ENCODE data around the gene SPSB3. TPM values are rescaled to one million over a fixed set of nuclear protein-coding genes. Genes with fewer than 3 reads are reported as not detected.

The SPSB3 gene
- total and polyA plus RNA-seq, 2 of the 13 experiments (the other 11 are each of a cell fraction or from before 2014, with no cell fraction given): 13.2 to 21.9 TPM

DNA sequence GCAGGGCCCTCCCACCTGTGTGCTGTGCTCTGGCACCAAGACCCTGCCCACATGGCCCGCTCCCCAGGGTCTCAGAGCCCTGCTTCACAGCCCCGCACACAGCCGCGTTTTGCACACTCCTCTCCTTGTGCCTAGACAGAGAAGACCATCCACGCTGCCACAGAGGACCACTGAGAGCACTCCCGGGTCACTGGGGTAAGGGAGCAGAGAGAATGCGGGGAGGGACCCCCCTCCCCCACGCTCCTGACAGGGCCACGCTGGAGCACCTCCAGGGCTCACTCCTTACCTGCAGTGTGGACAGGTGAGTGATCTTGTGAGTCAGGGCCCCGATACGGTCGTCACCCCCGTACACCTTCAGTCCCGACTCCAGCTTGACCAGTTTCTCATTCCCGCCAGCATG, 37.2 kb upstream of the SPSB3 start:
- ChIA-PET CTCF (ENCODE audit: low intra/inter-chr PET ratio, low total read pairs) (no interaction called here), POLR2A (no interaction called here)
- H3K79me2 ChIP-seq (ENCODE audit: insufficient read depth, low read length): peaks cover 10% of the 10 kb centered on the region
- no peak for ATAC-seq
- TF ChIP-seq RXRA (CRISPR knock-in tag; IDR thresholded peaks at IDR 0.05) (no peak), ZNF589 (CRISPR knock-in tag; conservative IDR thresholded peaks at IDR 0.05) (no peak), ZNF614 (CRISPR knock-in tag; IDR thresholded peaks at IDR 0.05; ENCODE audit: borderline replicate concordance) (no peak), KDM5A (IDR thresholded peaks at IDR 0.05; ENCODE audit: borderline replicate concordance, low read length) (no peak), HDAC6 (IDR thresholded peaks at IDR 0.05; ENCODE audit: low read depth, low read length) (no peak), NONO (IDR thresholded peaks at IDR 0.05) (no peak), NONO (CRISPR knock-in tag; conservative IDR thresholded peaks at IDR 0.05) (no peak), PRMT3 (CRISPR knock-in tag; IDR thresholded peaks at IDR 0.05; ENCODE audit: borderline replicate concordance, low read depth) (no peak), TARDBP (CRISPR knock-in tag; IDR thresholded peaks at IDR 0.05) (no peak), ZNF547 (CRISPR knock-in tag; IDR thresholded peaks at IDR 0.05) (no peak), DPF2 (CRISPR knock-in tag; IDR thresholded peaks at IDR 0.05; ENCODE audit: borderline replicate concordance, low read depth) (no peak), KMT2B (CRISPR knock-in tag; IDR thresholded peaks at IDR 0.05) (no peak), TEAD3 (CRISPR knock-in tag; optimal IDR thresholded peaks at IDR 0.05; ENCODE audit: borderline replicate concordance) (no peak), LRRFIP1 (CRISPR knock-in tag; conservative IDR thresholded peaks at IDR 0.05) (no peak), ZNF256 (CRISPR knock-in tag; conservative IDR thresholded peaks at IDR 0.05) (no peak)
- TF ChIP-seq, protein P1, sequence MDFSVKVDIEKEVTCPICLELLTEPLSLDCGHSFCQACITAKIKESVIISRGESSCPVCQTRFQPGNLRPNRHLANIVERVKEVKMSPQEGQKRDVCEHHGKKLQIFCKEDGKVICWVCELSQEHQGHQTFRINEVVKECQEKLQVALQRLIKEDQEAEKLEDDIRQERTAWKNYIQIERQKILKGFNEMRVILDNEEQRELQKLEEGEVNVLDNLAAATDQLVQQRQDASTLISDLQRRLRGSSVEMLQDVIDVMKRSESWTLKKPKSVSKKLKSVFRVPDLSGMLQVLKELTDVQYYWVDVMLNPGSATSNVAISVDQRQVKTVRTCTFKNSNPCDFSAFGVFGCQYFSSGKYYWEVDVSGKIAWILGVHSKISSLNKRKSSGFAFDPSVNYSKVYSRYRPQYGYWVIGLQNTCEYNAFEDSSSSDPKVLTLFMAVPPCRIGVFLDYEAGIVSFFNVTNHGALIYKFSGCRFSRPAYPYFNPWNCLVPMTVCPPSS (IDR thresholded peaks at IDR 0.05): no peak
- TF ChIP-seq, protein P2, sequence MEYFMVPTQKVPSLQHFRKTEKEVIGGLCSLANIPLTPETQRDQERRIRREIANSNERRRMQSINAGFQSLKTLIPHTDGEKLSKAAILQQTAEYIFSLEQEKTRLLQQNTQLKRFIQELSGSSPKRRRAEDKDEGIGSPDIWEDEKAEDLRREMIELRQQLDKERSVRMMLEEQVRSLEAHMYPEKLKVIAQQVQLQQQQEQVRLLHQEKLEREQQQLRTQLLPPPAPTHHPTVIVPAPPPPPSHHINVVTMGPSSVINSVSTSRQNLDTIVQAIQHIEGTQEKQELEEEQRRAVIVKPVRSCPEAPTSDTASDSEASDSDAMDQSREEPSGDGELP (IDR thresholded peaks at IDR 0.05; ENCODE audit: borderline replicate concordance, low read depth): no peak
- no peak overlapping the region for H3K4me3 ChIP-seq (replicated peaks in 1 of 3; ENCODE audit: insufficient read depth in 1 of 3, low read depth in 2 of 3, low read length in 3 of 3)
- no peak overlapping the region for H3K4me2 ChIP-seq (ENCODE audit: low read depth, low read length)
- H3K27me3 ChIP-seq (ENCODE audit: control insufficient read depth in 1 of 2, insufficient read depth in 2 of 2, low read length in 2 of 2): no peaks in the 10 kb centered on the region
- in situ Hi-C loops (cut with HindIII; ENCODE audit: extremely low pct_ligation_motif_present, low pct_unique_long_range_greater_than_20kb): loop anchor here (5.0 kb wide), 1 partner anchor 37 kb away; the partner anchor contains the start of genes NUBP2 and SPSB3
- no peaks in the 10 kb centered on the region; the same call in 1 of the 2 replicates for H4K20me1 ChIP-seq (ENCODE audit: insufficient read depth, low read length)
- no peak for FAIRE-seq
- peaks cover 13% of the 10 kb centered on the region for H3K4me1 ChIP-seq (ENCODE audit: insufficient read depth, low read length)
- no peak overlapping the region for H3K27ac ChIP-seq (ENCODE audit: extremely low read length, insufficient read depth, low read length)
- no peak for DNase-seq (ENCODE audit: low spot score)
- H3K9ac ChIP-seq (ENCODE audit: insufficient read depth, low read depth, low read length): no peak overlapping the region
- no peak overlapping the region for H2AFZ ChIP-seq (ENCODE audit: low read length)
- BruUV-seq (replicated peaks): no TSS peak
- H3K36me3 ChIP-seq (replicated peaks in 1 of 2; ENCODE audit: control insufficient read depth in 1 of 2, insufficient read depth in 2 of 2, low read length in 2 of 2): peaks cover 16 to 46% of the 10 kb centered on the region in 2 experiments; a peak in 4 of 5 replicates
- intact Hi-C loops (cut with micrococcal nuclease; ENCODE audit: unreplicated experiment): no loop called here
- H3K9me3 ChIP-seq (ENCODE audit: low read length): no peaks in the 10 kb centered on the region
- WGBS (ENCODE audit: low lambda C conversion rate): 94% methylated on average over 9 of the region's 15 CpGs

Measured in HepG2 (cell line).